ENCODE measurements around the gene NT5E.

The NT5E gene

GRCh38 chr6:85452441-85452881 lies 2.6 kb downstream of the NT5E start:
- Histone ChIP-seq H3K4me3 (ENCODE audit: low read length, poor library complexity, severe bottlenecking) (no peak overlapping the region), H3K9ac (ENCODE audit: low read depth, low read length, poor library complexity, severe bottlenecking) (peak overlapping the region; percentile 21), H4K20me1 (ENCODE audit: insufficient read depth, low read length, poor library complexity, severe bottlenecking) (no peaks in the 10 kb centered on the region), H3K9me3 (ENCODE audit: insufficient read depth, low read depth, low read length) (no peaks in the 10 kb centered on the region), H3K4me2 (ENCODE audit: low read depth, low read length, poor library complexity, severe bottlenecking) (peak overlapping the region; percentile 89), H2AFZ (ENCODE audit: low read length) (no peak overlapping the region), H3K27me3 (ENCODE audit: insufficient read depth, low read length, poor library complexity, severe bottlenecking) (no peaks in the 10 kb centered on the region), H3K4me1 (ENCODE audit: insufficient read depth, low read length, poor library complexity, severe bottlenecking) (peaks cover 56% of the 10 kb centered on the region), H3K79me2 (ENCODE audit: insufficient read depth, low read length) (no peaks in the 10 kb centered on the region), H3K9me2 (replicated peaks; ENCODE audit: low read depth, low read length) (no peaks in the 10 kb centered on the region), H3F3A (ENCODE audit: low read depth) (no peaks in the 10 kb centered on the region), H3K36me3 (ENCODE audit: insufficient read depth, low read length) (no peaks in the 10 kb centered on the region)
- TF ChIP-seq CTCF (conservative IDR thresholded peaks at IDR 0.05; ENCODE audit: low read length) (no peak), EZH2phosphoT487 (IDR thresholded peaks at IDR 0.05; ENCODE audit: borderline replicate concordance) (no peak)

- Histone ChIP-seq H3K9ac (ENCODE audit: low read depth, low read length, poor library complexity, severe bottlenecking) (peak overlapping the region; percentile 4), H3K27me3 (ENCODE audit: insufficient read depth, low read length, poor library complexity, severe bottlenecking) (no peaks in the 10 kb centered on the region), H3K9me2 (replicated peaks; ENCODE audit: low read depth, low read length) (no peaks in the 10 kb centered on the region), H2AFZ (ENCODE audit: low read length) (0 out of 2 replicates have a peak overlapping the region, but pooled peaks have one; percentile 2), H3K4me1 (ENCODE audit: insufficient read depth, low read length, poor library complexity, severe bottlenecking) (peaks cover 59% of the 10 kb centered on the region), H4K20me1 (ENCODE audit: insufficient read depth, low read length, poor library complexity, severe bottlenecking) (no peaks in the 10 kb centered on the region), H3K4me2 (ENCODE audit: low read depth, low read length, poor library complexity, severe bottlenecking) (peak overlapping the region; percentile 89), H3K9me3 (ENCODE audit: insufficient read depth, low read depth, low read length) (no peaks in the 10 kb centered on the region), H3K79me2 (ENCODE audit: insufficient read depth, low read length) (no peaks in the 10 kb centered on the region), H3K4me3 (ENCODE audit: low read length, poor library complexity, severe bottlenecking) (no peak overlapping the region), H3F3A (ENCODE audit: low read depth) (no peaks in the 10 kb centered on the region), H3K36me3 (ENCODE audit: insufficient read depth, low read length) (no peaks in the 10 kb centered on the region)
- no peak for TF ChIP-seq CTCF (conservative IDR thresholded peaks at IDR 0.05; ENCODE audit: low read length)
- TF ChIP-seq EZH2phosphoT487 (IDR thresholded peaks at IDR 0.05; ENCODE audit: borderline replicate concordance) = no peak
These were observed 3.2 kb downstream of the NT5E start for GRCh38 chr6:85453052-85453451.

GRCh38 chr6:85453490-85453889 lies 3.6 kb downstream of the NT5E start:
- Histone ChIP-seq H3K36me3 (ENCODE audit: insufficient read depth, low read length) (no peaks in the 10 kb centered on the region), H3K9ac (ENCODE audit: low read depth, low read length, poor library complexity, severe bottlenecking) (no peak overlapping the region), H3K4me1 (ENCODE audit: insufficient read depth, low read length, poor library complexity, severe bottlenecking) (peaks cover 63% of the 10 kb centered on the region), H3K9me2 (replicated peaks; ENCODE audit: low read depth, low read length) (no peaks in the 10 kb centered on the region), H3F3A (ENCODE audit: low read depth) (no peaks in the 10 kb centered on the region), H3K9me3 (ENCODE audit: insufficient read depth, low read depth, low read length) (no peaks in the 10 kb centered on the region), H3K79me2 (ENCODE audit: insufficient read depth, low read length) (no peaks in the 10 kb centered on the region), H4K20me1 (ENCODE audit: insufficient read depth, low read length, poor library complexity, severe bottlenecking) (no peaks in the 10 kb centered on the region), H3K4me2 (ENCODE audit: low read depth, low read length, poor library complexity, severe bottlenecking) (peak overlapping the region; percentile 89), H3K4me3 (ENCODE audit: low read length, poor library complexity, severe bottlenecking) (no peak overlapping the region), H2AFZ (ENCODE audit: low read length) (0 out of 2 replicates have a peak overlapping the region, but pooled peaks have one; percentile 2), H3K27me3 (ENCODE audit: insufficient read depth, low read length, poor library complexity, severe bottlenecking) (no peaks in the 10 kb centered on the region)
- TF ChIP-seq EZH2phosphoT487 (IDR thresholded peaks at IDR 0.05; ENCODE audit: borderline replicate concordance) (no peak), CTCF (conservative IDR thresholded peaks at IDR 0.05; ENCODE audit: low read length) (no peak)

Measured in Loucy (cell line).